SK-N-MC (cell line): Measurements from ENCODE around the gene RPS6KA6.

Source experiments
- EZH2 ChIP-seq: fragments of 200-600 bp; sonication (generic); IDR thresholded peaks from one replicate; pipeline ENCODE4 v1.6.1; 2017; ENCODE audit warnings: antibody characterized with exemption
- POLR2AphosphoS5 ChIP-seq: IDR thresholded peaks from 2 replicates; pipeline ENCODE4 v1.6.1; 2012; ENCODE audit warnings: mild to moderate bottlenecking, low read depth, low read length, borderline replicate concordance

DNA sequence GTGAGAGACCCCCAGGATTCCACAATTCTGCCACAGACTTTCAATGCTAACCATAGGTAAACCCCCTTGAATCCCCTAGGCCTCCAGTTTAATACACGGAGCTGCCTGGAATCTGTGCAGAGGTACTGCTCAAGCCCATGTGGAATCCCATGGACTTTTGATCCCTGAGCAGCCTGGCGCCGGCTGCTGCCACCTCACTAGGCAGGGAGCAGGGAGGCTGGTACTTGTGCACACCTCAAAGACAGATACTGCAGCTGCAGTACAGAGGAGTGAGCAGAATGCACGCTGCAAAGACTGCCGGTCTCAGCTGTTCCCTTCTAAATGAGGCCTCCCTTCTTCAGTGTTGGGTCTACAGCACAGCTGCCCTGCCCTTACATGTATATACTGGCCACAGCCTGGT is 79.4 kb downstream of the RPS6KA6 start:
- TF ChIP-seq POLR2AphosphoS5 (no peak), EZH2 (no peak)
